Hepatocyte (in vitro differentiated cells): ENCODE measurements around the gene MIS18A.

ENCODE experiments used
- EZH2 ChIP-seq: fragments of 200-600 bp; sonication (generic); IDR thresholded peaks from 2 replicates; pipeline ENCODE4 v1.6.1; 2016; ENCODE audit warnings: antibody characterized with exemption, mild to moderate bottlenecking, borderline replicate concordance
- TF ChIP-seq, protein P1 (sequence below): fragments of 200-600 bp; sonication (generic); IDR thresholded peaks from 2 replicates; pipeline ENCODE4 v1.5.1; 2016; ENCODE audit warnings: antibody characterized with exemption, mild to moderate bottlenecking; ENCODE audit not compliant: poor library complexity

DNA sequence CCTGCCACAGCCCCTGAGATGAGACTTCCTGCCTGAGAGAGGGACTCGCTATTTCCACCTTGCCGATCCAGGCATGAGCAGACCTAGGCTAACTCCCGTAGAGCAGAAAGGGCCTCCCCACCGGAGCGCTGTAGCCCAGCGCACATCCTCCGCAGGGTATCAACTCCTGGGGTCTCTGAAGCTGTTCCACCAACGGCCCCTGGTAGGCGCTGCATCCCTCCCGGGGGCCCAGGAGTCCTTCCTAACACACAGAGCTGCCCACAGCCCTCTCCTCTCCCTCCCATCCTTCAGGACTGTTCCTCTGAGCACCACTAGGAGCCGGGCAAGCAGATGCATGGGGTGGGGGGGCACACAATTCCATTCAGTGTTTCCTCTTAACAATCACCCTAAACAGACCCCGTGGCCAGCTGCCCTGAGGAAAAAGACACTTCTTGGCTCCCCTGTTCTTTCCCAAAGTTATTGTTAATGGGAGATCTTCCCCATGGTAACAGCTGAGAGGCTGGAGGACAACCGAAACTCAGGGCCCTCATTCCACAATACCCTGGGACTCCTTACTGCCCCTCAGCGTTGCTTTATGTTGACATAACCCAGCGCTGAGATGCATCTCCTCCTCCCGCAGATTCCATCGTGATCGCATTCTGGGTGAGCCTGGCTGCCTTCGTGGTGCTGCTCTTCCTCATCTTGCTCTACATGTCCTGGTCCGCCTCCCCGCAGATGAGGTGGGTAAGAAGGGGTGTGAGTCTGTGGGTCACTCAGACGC is 27.4 kb upstream of the MIS18A start:
- TF ChIP-seq, protein P1, sequence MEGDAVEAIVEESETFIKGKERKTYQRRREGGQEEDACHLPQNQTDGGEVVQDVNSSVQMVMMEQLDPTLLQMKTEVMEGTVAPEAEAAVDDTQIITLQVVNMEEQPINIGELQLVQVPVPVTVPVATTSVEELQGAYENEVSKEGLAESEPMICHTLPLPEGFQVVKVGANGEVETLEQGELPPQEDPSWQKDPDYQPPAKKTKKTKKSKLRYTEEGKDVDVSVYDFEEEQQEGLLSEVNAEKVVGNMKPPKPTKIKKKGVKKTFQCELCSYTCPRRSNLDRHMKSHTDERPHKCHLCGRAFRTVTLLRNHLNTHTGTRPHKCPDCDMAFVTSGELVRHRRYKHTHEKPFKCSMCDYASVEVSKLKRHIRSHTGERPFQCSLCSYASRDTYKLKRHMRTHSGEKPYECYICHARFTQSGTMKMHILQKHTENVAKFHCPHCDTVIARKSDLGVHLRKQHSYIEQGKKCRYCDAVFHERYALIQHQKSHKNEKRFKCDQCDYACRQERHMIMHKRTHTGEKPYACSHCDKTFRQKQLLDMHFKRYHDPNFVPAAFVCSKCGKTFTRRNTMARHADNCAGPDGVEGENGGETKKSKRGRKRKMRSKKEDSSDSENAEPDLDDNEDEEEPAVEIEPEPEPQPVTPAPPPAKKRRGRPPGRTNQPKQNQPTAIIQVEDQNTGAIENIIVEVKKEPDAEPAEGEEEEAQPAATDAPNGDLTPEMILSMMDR: no peak
- TF ChIP-seq EZH2: no peak
